ENCODE results near the gene ELOVL6. TPM values are rescaled to one million over a fixed set of nuclear protein-coding genes. Genes with fewer than 3 reads are reported as not detected.
"Not testable (repeated sequence)": the region's sequence is repeated elsewhere in the genome, so short reads cannot be mapped to it uniquely, and the experiment has no call there.

ELOVL6 gene
- polyA plus RNA-seq, 3 donors = 31.7 to 35.3 (median 31.9) TPM

DNA sequence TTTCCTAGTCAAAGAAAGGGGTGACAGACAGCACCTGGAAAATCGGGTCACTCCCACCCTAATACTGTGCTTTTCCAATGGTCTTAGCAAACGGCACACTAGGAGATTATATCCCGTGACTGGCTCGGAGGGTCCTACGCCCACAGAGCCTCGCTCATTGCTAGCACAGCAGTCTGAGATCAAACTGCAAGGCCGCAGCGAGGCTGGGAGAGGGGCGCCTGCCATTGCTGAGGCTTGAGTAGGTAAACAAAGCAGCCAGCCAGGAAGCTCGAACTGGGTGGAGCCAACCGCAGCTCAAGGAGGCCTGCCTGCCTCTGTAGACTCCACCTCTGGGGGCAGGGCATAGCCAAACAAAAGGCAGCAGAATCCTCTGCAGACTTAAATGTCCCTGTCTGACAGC is 121.6 kb downstream of the ELOVL6 start:
- DNase-seq = not testable (repeated sequence)

DNA sequence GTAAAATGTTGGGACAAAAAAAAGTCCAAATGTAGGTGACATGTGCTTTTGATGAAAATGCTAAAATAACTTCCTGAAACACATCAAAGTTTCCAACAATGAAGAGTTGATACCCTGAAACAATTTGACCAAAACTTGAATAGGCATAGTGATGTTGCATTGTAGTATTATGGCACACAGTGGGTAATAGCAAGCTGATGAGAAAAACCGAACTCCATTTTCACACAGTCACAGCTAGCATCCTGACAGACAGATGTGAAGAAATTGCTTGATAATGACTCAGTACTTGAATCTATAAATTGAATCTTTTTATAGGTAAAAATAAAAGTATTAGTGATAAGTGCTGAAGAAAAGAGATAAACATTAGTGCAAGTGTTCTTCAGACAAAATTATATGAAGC is 122.5 kb downstream of the ELOVL6 start:
- DNase-seq = no peak

DNA sequence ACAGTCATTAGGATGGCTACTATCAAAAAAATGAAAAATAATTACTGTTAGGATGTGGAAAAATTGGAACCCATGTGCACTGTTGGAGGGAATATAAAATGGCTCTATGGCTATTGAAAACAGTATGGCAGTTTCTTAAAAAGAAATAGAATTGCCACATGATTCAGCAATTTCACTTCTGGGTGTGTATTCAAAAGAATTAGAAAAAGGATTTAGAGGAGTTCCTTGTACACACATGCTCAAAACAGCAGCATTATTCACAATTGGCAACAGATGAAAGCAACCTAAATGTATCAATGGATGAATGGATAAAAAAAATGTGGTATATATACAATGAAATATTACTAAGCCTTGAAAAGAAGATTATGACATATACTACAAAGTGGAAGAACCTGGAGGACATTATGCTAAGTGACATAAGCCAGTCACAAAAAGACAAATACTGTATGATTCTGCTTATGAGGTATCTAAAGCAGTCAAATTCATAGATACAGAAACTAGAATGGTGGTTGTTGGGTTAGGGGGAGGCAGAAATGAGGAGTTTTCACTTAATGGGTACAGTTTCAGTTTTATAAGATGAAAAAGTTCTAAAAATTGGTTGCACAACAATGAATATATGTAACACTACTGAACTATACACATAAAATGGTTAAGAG is 123.2 kb downstream of the ELOVL6 start:
- no peak for DNase-seq

DNA sequence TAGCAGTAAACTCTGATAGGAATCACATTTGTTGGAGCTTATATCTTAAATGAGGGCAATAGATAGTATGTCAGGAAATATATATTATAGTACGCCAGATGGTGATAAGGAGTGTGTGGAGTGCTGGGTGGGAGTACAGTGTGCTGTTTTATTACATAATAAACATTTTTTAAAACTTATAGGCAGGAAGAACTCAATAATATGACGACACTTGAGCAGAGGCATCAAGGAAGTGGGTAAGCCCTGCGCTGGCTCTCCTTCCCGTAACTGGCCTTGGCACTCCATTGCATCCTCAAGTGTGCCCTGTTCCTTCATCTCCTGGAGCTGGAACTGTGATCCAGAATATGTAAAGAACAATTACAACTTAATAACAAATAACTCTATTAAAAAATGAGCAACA is 123.8 kb downstream of the ELOVL6 start:
- no peak for DNase-seq

DNA sequence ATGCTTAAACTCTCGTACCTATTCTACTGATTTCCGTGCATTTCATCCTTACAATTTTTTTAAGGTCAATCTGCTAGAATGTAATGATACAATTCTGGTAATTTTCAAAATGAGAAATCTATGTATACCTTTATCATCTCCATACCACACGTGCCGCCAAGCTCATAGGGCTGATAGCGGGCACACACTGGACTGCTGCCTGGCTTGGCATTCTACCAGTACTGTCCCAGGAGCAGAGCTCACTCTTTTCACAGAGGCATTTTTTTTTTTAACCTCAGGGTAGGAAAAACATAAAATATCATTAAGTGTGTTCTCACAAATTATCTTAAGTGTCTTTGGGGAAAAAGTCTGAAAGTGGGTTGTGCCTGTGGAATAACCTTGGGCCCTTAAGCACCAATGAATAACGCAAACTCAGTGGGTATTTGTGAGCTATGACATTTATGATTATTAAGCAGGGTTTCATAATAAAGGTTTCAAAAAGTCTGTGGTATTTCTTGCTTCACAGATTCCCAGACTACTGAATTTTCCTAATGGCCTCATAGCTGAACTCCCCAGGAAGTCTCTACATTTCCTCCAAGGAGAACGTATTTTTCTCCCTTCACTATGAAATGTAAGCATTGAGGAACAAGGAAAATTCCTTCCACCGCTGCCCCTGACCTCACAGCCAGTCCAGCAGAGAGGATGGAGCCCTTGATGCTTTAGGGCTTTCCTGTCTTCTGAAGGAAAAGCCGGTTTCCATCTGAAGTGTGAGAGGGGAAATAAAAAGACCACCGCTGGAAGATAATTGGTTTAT is 125.2 kb downstream of the ELOVL6 start:
- DNase-seq = no peak

DNA sequence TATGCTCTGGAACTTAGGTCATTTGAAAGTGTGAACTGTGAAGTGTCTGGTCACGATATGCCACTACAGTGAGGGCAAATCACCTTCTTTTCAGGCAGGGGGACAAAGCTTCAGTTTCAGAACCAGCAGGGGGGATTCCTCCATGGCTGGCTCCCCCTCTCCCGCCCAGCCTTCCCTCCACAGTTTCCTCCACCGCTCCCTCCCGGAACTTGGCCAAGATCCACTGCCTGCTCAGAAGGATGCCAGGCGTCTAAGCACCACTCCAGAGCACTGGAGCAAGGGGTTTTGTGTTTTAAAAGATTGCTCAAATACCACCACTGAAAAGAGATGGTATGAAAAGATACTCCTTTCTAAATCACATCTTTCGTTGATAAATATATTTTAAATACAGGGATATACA is 126.9 kb downstream of the ELOVL6 start:
- no peak for DNase-seq

DNA sequence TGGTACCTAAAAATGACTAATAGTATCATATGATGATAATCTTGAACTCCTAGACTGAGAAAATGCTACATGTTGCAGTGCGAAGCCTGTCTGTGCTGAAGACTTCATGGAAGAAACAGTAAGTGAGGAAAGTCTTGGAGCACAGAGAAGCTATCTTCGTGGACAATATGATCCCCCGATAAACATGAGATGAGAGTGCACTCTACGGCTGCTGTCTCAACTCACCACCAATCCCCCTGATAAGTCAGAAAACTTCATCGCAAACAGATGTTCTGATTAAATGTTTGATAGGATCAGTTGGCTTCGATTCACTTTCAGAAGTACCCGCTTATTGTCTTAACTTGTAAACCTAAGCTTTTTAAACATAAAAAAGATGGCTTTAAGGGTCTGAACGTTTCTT is 130.2 kb downstream of the ELOVL6 start:
- no peak for DNase-seq

DNA sequence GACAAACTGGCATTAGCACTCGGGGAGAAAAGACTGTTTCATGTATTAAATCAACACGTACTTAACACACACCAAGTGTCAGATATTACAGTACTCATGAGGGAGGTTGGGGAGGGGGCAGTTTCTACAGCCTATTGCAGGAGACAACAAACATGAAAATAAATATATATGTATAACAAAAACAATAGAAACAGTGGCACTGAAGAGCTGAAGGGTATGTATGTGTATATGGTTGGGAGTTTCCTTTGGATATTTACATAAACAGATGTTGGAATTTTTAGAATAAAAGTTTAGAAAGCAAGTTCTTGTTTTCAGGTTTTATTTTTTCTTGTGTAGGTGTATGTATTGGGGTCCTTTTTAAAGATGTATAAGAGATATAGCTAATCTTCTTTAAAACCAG is 133.5 kb downstream of the ELOVL6 start:
- no peak for DNase-seq

DNA sequence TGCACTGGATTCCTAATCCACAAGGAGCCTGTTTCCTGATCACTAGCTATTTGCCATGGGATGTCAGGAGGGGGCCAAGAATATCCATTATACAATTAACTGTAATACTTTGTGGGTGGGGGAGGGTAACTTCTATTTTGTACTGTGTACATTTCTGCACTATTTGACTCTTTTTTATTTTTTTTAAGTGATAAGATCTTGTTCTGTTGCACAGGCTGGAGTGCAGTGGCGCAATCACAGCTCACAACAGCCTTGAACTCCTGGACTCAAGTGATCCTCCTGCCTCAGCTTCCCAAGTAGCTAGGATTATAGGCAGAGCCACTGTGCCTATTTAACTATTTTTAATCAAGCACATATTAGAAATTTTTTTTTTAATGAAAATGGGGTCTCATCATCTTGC is 134.1 kb downstream of the ELOVL6 start:
- DNase-seq = no peak

DNA sequence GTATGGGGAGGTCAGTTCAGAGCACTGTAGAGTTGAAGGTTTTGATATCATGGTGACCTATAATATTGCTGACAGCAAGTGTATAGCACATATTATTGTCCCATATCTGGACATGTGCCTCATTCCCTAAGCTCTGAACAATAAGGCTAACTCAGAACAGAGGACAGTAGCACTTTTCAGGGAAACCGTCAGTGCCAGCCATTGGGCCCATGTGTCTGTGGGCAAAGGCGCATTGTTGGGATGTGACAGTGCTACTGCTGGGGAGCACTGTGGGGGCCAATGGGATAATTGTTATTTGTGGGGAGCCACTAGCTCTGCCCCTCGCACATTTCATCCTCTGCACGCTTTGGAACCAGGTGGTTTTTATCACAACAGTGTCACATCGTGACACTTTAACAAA is 136.2 kb downstream of the ELOVL6 start:
- no peak for DNase-seq

DNA sequence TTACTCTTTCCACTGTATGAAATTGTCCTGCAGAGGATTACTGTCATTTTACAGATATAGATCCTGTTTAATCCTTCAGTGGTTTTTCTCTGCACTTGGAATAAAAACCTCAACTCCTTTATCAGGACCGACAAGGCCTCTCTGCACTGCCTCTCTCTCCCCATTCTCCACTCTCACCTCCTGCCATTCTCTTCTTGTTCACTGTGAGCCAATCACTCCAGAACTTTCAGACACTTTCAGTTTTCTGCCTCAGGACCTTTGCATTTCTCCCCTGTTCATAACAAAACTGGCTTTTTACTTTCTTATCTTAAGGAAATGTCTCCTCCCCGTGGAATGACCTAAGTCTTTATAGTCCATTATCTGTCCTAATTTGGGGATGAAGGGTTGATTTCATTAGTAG is 137.3 kb downstream of the ELOVL6 start:
- no peak for DNase-seq

DNA sequence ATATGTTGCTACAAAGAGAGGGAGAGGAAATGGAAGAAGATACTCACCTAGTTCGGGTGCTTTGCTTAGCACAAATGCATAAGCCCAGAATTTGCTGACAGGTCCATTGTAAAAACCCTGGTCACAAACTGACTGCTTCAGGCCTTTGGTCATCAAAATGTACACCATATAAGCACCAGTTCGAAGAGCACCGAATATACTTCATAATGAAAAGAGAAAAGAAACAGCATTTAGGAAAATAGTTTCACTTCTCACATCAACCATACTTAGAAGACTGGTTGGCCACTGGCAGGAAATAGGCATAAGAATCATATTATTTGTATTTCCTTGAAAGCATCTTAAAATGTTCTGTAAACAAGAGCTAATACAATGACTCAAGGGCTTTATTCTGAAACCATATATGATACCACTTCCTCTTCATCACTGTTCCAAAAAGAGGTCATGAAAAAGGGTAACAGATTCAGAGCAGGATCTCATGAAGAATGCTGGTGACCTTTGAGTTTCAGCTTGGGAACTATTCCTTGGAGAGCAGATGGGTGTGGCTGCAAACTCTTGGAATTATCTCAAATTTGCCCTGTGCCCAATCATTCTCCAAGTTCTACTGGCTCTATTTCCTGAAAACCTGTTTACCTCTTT is 138.7 kb downstream of the ELOVL6 start:
- DNase-seq = no peak

DNA sequence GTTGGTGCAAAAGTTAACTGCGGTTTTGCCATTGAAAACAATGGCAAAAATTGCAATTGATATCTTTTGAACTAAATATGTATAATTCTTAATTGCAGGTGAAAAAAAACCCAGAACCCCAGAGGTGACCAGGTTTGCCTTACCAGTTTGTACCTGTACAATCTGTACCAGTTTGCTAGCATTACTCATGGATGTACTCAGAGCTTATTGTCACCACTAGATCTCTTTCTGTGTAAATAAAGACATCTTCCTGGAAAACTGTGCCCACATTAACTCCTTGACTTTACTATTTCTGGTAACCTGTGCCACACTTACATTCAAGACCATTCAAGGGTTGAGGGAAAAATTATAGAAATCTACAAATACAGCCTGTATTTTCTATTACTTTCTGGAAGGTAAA is 139.7 kb downstream of the ELOVL6 start:
- DNase-seq = no peak

DNA sequence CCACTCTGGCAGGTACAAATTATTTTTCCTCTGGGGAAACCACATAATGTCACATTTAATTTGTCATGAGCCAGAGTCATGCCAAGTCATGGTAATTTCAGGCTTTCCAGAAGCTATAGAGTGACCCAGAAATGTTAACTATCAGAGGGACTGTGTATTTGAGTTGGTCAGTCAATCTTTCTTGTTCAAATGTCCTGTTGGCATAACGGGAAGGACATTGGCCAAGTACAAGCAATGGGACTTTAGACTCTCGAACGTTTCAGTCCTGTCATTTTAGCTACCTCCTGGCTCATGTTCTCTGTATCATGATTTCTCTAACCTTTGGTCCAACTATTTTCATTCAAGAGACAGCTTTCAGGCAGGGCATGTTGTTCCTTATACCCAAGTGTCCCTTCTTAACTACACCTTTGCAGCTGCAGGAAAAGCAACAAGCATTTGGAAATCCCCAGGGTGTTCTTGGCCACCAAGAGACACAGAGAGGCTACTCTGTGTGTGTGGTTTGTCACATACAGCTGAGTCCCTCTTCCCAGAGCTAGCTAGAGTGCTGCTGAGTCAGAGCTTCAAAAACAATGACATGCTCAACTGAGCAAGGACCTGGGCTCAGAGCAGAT is 143.2 kb downstream of the ELOVL6 start:
- no peak for DNase-seq

DNA sequence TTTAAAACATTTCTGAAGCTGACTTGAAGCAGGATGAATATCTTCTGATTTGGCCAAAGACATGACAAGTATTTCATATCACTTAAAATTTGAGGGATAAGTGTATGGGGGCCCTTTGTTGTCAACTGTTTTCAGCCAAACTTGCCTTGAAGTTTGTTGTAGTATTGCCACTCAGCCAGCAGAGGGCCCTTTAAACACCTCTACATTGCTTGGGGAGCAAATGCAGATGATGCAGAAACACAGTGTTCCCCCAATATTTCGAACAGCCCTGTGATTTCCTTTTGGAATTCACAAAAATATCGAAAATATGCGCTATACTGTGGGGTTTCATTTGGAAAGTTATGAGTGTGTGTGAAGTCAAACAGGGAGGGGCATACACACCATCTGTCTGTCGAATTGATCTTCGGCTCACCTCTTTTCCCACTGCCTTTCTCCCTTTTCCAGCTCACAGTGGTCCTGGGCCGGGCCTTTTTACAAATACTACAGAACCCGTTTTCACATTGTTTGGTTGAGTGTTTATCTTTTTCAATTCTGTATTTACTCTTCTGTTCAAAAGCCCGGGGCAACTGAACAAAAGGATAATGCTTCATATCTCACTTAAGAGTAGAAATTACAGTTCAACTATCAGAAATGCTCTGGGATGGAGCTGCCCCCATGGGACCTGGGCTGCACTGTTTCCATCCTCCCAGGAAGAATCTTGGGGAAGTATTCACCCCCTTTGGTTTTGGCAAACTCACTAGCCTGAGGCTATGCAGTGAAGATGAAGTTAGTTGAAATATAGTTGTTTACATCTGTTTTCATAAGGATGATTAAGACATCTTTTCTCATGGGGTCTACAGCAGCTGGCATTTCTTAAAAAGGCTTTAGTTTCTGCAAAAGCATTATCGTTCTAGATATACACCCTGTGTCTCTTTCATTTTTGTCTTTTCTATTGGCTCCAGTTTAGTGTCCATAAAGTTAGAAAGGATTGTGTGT is 148.2 kb downstream of the ELOVL6 start:
- DNase-seq = no peak

DNA sequence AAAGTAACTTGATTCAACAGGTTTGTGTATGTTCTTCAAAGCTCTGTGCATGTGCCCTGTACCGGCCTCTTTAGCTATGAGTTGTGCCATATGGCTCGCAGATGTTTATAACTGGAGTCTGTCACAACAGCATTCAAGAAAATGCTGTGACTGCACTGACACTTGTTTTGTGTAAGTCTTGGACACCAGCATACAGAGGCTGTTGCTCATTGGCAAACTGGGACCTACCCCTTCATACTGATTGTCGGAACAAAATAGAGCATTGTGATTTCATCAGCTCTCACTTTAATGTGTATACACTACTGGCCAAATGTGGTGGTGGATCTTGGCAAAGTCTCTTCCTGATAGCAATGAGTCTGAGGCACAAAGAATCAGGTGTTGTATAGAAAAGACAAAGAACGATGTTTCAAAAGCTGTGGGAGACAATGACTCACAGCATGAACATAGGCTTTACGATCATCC is 151.8 kb downstream of the ELOVL6 start:
- DNase-seq = no peak

DNA sequence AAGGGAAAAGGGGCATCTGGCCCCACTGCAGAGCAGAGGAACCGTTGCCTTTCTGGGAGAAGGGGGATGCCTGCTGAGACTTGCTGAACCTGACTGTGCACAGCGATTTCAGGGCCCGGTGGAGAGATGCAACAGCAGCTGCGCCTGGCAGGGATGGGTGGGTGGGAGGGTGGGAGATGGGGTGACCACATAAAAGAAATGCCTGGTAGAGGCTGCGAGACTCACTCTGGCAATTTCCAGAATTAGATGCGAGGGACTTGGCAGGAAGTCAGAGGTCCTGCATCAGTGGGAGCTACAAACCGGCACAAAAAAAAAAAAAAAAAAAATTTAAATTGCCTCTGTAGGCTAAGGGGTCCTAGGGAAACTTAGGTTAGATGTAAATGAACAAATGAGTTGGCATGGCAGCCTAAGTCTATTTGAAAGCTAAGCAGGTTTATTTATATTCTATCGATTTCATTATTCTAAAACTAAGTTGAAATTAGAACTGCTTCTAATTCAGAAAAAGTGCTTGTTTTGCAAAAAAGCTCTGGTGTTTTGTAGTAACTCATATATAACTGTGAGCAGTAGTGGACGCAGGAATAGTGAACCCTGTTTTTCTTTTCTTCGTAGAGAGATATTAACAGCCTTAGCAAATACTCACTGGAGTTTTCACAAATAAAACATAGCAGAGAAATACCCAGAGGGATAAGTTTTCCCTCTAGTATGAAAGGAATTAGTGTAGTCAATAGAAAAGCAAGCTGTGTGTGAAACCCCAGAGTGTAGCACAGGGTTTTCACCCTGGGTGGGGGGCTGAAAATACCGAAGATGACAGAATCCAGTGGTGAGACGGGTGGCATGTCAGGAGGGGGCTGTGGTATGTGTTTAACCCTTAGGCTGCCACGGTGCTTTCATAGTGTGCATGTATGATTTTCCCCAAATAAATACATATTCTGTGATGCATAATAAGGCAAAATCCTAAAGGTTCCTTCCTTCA is 155.6 kb downstream of the ELOVL6 start:
- no peak for DNase-seq

DNA sequence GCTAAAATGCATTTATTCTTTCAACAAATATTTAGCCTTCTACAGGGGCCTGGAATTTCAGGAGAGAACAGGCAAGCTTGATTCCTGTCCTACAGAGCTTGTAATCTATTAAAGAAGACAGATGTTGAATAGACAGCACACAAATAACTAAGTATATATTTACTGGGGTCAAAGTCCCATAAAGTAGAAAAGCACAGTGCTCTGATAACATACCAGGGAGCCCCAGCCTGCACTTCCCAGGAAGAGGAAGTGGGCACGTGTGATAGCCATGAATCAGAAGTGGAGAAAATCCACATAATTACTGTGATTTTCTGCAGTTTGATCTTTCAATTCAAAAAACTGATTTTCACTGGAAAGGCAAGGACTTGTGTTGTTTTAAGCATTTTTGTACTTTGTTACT is 156.7 kb downstream of the ELOVL6 start:
- no peak for DNase-seq

DNA sequence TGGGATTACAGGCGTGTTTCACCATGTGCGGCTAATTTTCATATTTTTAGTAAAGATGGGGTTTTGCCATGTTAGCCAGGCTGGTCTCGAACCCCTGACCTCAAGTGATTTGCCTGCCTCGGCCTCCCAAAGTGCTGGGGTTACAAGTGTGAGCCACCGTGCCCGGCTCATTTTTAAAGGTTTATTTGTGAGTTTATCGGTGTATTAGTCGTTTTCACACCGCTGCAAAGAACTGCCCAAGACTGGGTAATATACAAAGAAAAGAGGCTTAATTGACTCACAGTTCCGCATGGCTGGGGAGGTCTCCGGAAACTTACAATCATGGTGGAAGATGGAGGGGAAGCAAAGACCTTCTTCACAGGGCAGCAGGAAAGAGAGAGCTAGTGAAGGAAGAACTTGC is 159.3 kb downstream of the ELOVL6 start:
- not testable (repeated sequence) for DNase-seq

DNA sequence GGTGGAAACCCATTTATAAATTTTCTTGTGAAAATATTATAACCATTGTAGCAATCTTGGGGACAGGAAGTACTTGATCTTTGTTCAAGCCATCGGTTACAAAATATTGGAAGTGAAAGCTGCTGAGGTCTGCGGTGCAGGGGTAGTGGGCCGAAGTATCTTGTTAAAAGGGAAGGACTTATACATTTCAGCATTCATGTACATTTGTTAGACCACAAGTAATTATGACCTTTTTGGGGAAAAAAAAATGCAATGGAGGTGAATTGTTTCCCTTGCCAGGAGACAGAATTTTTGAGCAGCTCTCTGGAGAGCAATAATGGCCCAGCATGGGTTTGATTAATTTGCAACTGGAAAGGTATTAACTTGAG is 164.4 kb downstream of the ELOVL6 start:
- DNase-seq = no peak
